GM18909 (cell line): ENCODE data around the gene CFB.
"Not testable (repeated sequence)": the region's sequence is repeated elsewhere in the genome, so short reads cannot be mapped to it uniquely, and the experiment has no call there.

Experiments
- ATAC-seq: cut with Tn5 transposase; IDR thresholded peaks from one replicate; pipeline ENCODE4 v1.9.1; 2021; ENCODE audit warnings: mild to moderate bottlenecking; ENCODE audit not compliant: unreplicated experiment, poor library complexity

Gene CFB

DNA sequence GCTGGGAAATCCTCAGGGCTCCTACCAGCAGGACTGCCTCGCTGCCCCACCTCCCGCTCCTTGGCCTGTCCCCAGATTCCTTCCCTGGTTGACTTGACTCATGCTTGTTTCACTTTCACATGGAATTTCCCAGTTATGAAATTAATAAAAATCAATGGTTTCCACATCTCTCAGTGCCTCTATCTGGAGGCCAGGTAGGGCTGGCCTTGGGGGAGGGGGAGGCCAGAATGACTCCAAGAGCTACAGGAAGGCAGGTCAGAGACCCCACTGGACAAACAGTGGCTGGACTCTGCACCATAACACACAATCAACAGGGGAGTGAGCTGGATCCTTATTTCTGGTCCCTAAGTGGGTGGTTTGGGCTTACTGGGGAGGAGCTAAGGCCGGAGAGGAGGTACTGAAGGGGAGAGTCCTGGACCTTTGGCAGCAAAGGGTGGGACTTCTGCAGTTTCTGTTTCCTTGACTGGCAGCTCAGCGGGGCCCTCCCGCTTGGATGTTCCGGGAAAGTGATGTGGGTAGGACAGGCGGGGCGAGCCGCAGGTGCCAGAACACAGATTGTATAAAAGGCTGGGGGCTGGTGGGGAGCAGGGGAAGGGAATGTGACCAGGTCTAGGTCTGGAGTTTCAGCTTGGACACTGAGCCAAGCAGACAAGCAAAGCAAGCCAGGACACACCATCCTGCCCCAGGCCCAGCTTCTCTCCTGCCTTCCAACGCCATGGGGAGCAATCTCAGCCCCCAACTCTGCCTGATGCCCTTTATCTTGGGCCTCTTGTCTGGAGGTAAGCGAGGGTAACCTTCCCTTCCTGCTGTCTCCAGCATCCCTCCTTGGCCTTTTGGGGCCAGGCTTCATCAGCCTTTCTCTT, at the start of gene CFB:
TSS of gene CFB (plus strand) at position 589 of the 863 bp plus-strand sequence. CDS start at position 716, 127 bp downstream.
- no peak for ATAC-seq

- no peak for ATAC-seq
Measured at GRCh38 chr6:31896493-31896855, 49.4 kb upstream of the CFB start.

DNA sequence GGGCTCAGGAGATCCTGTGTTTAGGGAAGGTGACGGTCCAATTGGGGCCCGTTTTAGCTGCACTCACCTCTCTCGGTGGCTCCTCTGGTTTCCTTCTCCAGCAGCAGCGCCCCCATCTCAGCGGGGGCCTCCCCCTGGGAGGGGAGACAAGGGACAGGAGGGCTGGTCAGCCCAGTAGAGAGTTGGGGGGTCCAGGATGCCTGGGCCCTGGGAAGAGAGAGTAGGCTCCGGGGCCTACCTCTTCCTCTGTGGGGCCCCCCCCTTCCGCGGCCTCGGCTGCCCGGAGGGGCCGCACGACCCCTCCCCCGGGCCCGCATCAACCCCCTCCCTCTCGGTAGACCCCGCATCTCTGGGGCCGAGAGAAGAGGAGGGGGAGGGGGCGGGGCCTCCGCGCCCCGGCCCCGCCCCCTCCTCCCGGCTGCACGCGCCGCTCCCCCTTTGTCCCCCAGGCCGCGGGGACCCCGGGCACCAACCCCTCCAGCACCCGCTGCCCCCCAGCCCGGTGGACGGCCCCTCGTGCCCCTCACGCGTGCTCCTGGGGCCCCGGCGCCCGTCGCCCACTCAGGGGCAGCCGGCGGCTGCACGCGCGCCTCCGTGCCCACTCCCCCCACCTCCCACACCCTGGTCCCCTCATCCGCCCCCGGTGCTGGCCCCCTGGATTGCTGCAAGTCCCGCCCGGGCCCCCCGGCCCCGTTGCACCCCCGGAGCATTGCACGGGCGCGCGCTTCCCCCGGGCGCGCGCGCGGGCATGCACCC, 48.9 kb upstream of the CFB start:
- ATAC-seq: peak; percentile 9

DNA sequence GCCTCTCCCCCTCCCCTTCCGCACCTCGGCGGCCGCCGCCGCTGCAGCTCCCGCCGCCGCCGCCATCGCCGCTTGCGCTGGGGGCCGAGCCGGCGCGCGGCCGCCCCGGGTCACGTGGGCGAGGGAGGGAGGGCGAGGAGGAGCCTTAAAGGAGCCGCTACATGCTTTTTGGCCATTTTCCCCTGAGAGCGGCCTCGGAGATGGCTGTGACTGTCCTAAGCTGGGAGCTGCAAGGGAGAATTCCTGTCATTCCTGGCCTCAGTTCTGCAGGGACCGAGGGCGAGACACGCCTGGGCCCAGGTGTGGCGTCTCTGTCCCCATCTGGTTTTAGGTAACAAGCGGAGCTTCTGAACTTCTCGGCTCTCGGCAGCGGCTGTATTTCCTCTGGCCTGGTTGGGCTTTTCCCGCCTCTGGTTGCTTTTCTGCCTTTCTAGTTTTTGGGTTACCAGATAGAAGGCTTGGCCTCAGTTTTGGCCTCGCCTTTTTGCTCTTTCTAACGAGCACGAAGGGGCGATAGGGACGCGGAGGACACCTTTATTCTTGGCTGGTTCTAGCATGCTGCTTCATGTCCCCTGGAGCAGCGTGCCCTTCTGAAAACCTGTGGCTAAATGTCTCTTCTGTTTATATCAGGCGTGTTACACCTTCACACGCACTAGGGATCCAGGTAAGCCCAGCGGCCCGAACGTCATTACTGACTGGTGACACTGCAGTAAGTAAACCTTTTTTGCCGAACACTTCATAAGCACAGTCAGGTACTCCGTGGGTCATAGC, 48.1 kb upstream of the CFB start, which contains the start of gene EHMT2:
TSS of gene EHMT2 (minus strand) at position 87 of the 771 bp plus-strand sequence. CDS start at position 66, 21 bp downstream.
- ATAC-seq: peak; percentile 52

- ATAC-seq: no peak
Measured at GRCh38 chr6:31898383-31899011, 47.4 kb upstream of the CFB start.

DNA sequence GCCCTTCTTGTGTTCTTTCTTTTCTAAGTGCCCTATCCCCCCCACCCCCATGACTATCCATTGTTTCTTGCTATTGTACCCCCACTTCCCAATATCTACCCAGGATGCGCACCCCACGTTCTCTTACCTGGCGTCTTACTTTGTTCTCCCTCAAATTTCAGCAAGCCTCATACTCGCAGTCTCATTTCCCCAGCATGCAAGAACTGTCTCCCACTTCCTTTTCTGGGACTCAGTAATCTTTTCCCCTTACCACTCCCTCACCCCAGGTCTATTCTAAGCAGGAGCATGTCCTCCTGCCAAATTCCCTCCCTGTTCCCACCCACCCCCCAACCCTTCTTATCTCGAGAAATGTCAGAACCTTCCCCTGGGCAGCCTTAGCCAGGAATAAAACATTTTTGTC, 46.7 kb upstream of the CFB start:
- ATAC-seq: no peak

- ATAC-seq: no peak
Measured at GRCh38 chr6:31899882-31900722, 45.8 kb upstream of the CFB start.

DNA sequence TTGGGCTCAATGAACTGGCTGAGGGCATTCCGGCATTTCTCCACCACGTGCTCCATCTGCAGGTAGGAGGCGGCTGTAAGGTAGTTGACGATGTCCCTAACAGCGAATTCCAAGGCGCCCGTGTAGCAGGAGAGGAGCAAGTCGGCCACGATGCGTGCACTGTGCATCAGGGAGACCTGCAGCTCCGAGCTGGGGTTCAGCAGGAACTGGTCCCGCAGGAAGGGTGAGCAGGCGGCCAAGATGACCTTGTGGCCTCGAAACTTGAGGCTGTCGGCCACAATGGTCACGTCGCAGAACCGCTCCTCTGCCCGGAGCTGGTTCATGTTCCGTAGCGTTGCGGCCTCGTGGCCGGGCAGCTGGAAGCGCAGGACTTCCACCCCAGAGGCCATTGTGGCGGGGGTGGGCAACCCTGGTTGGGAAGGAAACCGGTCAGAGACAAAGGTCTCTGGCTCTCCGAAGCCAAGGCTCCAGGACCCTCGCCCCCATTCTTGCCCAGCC, 44.9 kb upstream of the CFB start:
- no peak for ATAC-seq

GRCh38 chr6:31901415-31901952, 44.4 kb upstream of the CFB start:
- no peak for ATAC-seq

GRCh38 chr6:31901953-31902643, 43.8 kb upstream of the CFB start, which contains the start of gene ZBTB12:
Gene ZBTB12, minus strand, starts transcription at chr6:31902086. Its CDS starts 781 bp downstream, at chr6:31901305.
- peak; percentile 56 for ATAC-seq

GRCh38 chr6:31903957-31904356, 41.9 kb upstream of the CFB start:
- ATAC-seq: no peak

DNA sequence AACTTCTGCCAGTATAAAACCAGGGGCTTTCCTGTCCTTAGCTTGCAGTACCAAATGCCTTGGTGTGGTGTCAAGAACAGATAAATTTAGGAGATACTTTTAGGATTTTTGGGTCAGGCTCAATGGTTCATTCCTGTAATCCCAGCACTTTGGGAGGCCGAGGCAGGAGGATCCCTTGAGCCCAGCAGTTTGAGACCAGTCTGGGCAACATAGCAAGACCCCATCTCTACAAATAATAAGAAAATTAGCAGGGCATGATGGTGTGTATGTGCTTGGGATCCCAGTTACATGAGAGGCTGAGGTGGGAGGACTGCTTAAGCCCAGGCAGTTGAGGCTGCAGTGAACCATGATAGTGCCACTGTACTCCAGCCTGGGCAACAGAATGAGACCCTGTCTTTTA, 40.9 kb upstream of the CFB start:
- no peak for ATAC-seq

DNA sequence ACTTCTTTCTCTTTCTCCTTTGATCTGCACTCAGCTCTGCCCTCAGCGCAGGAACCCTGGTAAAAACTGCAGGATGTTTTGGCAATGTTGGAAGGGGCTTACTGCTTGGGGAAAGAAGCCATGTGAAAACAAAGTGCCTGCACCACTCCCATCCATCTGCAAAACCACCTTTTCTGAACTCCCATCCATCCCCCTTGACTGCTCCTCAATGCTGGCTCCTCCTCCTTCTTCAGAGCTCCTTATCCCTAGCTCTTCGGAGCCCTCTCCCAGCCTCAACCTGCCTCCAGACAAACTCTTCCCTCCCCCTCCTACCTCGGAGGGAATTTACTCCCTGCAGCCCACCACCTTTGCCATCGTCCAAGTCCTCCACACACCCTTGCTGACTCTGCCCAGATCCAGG, 39.8 kb upstream of the CFB start:
- ATAC-seq: no peak

- ATAC-seq: not testable (repeated sequence)
Measured at GRCh38 chr6:31906727-31907126, 39.2 kb upstream of the CFB start.

- no peak for ATAC-seq
Measured at GRCh38 chr6:31907158-31907813, 38.6 kb upstream of the CFB start.

DNA sequence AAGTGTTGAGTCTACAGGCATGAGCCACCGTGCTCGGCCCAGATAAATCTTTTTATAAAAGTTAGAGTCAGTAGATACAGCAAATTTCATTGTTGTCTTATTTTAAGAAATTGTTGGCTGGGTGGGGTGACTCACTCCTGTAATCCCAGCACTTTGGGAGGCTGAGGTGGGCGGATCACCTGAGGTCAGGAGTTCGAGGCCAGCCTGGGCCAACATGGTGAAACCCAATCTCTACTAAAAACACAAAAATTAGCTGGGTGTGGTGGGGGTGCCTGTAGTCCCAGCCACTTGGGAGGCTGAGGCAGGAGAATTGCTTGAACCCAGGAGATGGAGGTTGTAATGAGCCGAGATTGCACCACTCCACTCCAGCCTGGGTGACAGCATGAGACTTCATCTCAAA, 37.6 kb upstream of the CFB start:
- ATAC-seq: not testable (repeated sequence)

- peak; percentile 61 for ATAC-seq
Measured at GRCh38 chr6:31908791-31909190, 37.1 kb upstream of the CFB start.

DNA sequence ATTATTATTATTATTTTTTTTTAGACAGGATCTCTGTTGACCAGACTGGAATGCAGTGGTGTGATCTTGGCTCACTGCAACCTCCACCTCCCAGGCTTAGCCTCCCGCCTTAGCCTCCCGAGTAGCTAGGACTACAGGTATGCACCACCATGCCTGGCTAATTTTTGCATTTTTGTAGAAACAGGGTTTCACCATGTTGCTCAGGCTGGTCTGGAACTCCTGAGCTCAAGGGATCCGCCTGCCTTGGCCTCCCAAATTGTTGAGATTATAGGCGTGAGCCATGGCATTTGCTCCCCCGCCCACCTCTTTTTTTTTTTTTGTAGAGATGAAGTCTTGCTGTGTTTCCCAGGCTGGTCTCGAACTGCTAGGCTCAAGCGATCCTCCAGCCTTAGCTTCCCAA, 36.6 kb upstream of the CFB start:
- ATAC-seq: not testable (repeated sequence)
